Stomach (tissue), 4 donors: ENCODE results near the gene BCAS3.

ENCODE experiments used
- POLR2A ChIP-seq, 4 donors: fragments of 450-650 bp; IDR thresholded peaks; one replicate each; pipeline ENCODE4 v1.6.1; 2016; ENCODE audit warnings: antibody characterized with exemption in 4 of 4, control low read depth in 2 of 4, mild to moderate bottlenecking in 1 of 4, moderate library complexity in 1 of 4
- TF ChIP-seq, protein P1 (sequence below), 7 experiments: fragments of 450-650 bp in 4 of 7; fragments of 200-600 bp in 3 of 7; sonication (generic) in 3 of 7; IDR thresholded peaks; one replicate each; pipeline ENCODE4 v1.5.1; 2016 to 2019; ENCODE audit warnings: antibody characterized with exemption in 7 of 7, control low read depth in 2 of 7, mild to moderate bottlenecking in 1 of 7

DNA sequence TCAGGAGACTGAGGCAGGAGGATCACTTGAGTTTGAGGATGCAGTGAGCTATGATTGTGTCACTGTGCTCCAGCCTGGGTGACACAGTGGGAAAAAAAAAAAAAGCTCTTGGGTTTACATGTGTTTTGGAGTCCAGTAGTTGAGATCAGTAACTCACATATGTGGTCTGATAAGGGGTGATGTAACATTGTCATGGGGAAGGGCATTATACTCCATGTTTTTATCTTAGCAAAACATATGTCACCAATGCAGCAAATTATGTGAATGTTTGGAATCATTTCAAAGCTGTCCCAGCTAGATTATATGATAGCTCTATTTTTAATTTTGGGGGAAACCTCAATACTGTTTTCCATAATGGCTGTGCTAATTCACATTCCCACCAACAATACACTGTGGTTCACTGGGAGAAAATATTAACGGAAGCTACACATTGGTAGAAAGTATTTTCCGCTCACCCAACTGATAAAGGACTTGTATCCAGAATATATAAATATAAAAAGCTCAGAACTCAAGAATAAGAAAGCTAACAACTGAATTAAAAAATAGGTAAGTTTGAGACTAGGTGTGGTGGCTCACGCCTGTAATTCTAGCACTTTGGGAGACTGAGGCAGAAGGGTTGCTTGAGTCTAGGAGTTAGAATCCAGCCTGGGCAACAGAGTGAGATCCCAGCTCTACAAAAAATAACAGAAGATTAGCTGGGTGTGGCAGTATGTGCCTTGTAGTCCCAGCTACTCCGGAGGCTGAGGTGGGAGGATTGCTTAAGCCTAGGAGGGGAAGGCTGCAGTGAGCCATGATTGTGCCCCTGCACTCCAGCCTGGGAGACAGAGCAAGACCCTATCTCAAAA, 497.9 kb downstream of the BCAS3 start:
- TF ChIP-seq POLR2A (IDR thresholded peaks at IDR 0.05), result no peak
- TF ChIP-seq, protein P1, sequence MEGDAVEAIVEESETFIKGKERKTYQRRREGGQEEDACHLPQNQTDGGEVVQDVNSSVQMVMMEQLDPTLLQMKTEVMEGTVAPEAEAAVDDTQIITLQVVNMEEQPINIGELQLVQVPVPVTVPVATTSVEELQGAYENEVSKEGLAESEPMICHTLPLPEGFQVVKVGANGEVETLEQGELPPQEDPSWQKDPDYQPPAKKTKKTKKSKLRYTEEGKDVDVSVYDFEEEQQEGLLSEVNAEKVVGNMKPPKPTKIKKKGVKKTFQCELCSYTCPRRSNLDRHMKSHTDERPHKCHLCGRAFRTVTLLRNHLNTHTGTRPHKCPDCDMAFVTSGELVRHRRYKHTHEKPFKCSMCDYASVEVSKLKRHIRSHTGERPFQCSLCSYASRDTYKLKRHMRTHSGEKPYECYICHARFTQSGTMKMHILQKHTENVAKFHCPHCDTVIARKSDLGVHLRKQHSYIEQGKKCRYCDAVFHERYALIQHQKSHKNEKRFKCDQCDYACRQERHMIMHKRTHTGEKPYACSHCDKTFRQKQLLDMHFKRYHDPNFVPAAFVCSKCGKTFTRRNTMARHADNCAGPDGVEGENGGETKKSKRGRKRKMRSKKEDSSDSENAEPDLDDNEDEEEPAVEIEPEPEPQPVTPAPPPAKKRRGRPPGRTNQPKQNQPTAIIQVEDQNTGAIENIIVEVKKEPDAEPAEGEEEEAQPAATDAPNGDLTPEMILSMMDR (IDR thresholded peaks at IDR 0.05), result no peak
